Astrocyte (in vitro differentiated cells and primary cell): ENCODE measurements around the gene DZIP1. TPM values are rescaled to one million over a fixed set of nuclear protein-coding genes. Genes with fewer than 3 reads are reported as not detected.

ENCODE experiments used
- DNase-seq: peaks from one replicate; pipeline ENCODE4 v3.0.0-alpha.2; 2010; ENCODE audit warnings: low read depth
- FAIRE-seq: peaks from 2 replicates; lab custom pipeline; 2011; peaks lifted over from hg19 to GRCh38; lab: Jason Lieb, UNC
- H2AFZ ChIP-seq: 2 replicates; pipeline ENCODE4 v1.6.0; 2012; ENCODE audit warnings: low read depth, low read length, inconsistent platforms
- H3K27ac ChIP-seq: 2 replicates; pipeline ENCODE4 v1.5.1; 2011; ENCODE audit warnings: low read depth, low read length, inconsistent platforms
- H3K27me3 ChIP-seq: 2 replicates; pipeline ENCODE4 v1.6.0; 2011; ENCODE audit warnings: low read length, inconsistent platforms; ENCODE audit not compliant: insufficient read depth
- H3K36me3 ChIP-seq: 2 replicates; pipeline ENCODE4 v1.5.1; 2011; ENCODE audit warnings: low read length, inconsistent platforms; ENCODE audit not compliant: insufficient read depth
- H3K4me1 ChIP-seq: 2 replicates; pipeline ENCODE4 v1.5.1; 2011; ENCODE audit warnings: low read length, inconsistent platforms; ENCODE audit not compliant: insufficient read depth
- H3K4me2 ChIP-seq: 2 replicates; pipeline ENCODE4 v1.6.0; 2012; ENCODE audit warnings: low read length, inconsistent platforms
- H3K4me3 ChIP-seq: 2 replicates; pipeline ENCODE4 v1.5.1; 2011; ENCODE audit warnings: low read depth, mild to moderate bottlenecking, low read length, inconsistent platforms; ENCODE audit not compliant: insufficient read depth
- H3K79me2 ChIP-seq: 2 replicates; pipeline ENCODE4 v1.6.0; 2012; ENCODE audit warnings: mild to moderate bottlenecking, low read length, inconsistent platforms; ENCODE audit not compliant: insufficient read depth
- H3K9ac ChIP-seq: 2 replicates; pipeline ENCODE4 v1.6.0; 2012; ENCODE audit warnings: mild to moderate bottlenecking, low read length, inconsistent platforms
- H3K9me3 ChIP-seq: 2 replicates; pipeline ENCODE4 v1.5.1; 2012; ENCODE audit warnings: low read depth, mild to moderate bottlenecking, low read length, inconsistent platforms; ENCODE audit not compliant: insufficient read depth
- H4K20me1 ChIP-seq: 2 replicates; pipeline ENCODE4 v1.6.0; 2012; ENCODE audit warnings: low read length, inconsistent platforms; ENCODE audit not compliant: insufficient read depth
- H3K27ac Mint-ChIP-seq: one replicate; pipeline ENCODE4 v1.8.0; 2021; ENCODE audit warnings: mild to moderate bottlenecking, mixed read lengths; ENCODE audit not compliant: unreplicated experiment
- H3K27me3 Mint-ChIP-seq: one replicate; pipeline ENCODE4 v1.8.0; 2021; ENCODE audit warnings: low read depth, mixed read lengths; ENCODE audit not compliant: unreplicated experiment
- H3K36me3 Mint-ChIP-seq: one replicate; pipeline ENCODE4 v1.8.0; 2021; ENCODE audit warnings: low read depth, mixed read lengths; ENCODE audit not compliant: unreplicated experiment
- H3K4me1 Mint-ChIP-seq: one replicate; pipeline ENCODE4 v1.8.0; 2021; ENCODE audit warnings: low read depth, mixed read lengths; ENCODE audit not compliant: unreplicated experiment
- H3K4me3 Mint-ChIP-seq: one replicate; pipeline ENCODE4 v1.8.0; 2021; ENCODE audit warnings: mild to moderate bottlenecking, moderate library complexity, mixed read lengths; ENCODE audit not compliant: unreplicated experiment
- H3K9me3 Mint-ChIP-seq: one replicate; pipeline ENCODE4 v1.8.0; 2021; ENCODE audit warnings: mild to moderate bottlenecking, mixed read lengths; ENCODE audit not compliant: unreplicated experiment
- EZH2 ChIP-seq: IDR thresholded peaks from 2 replicates; pipeline ENCODE4 v1.6.1; 2012; ENCODE audit warnings: mild to moderate bottlenecking, low read length, inconsistent platforms; ENCODE audit not compliant: insufficient read depth
- total RNA-seq: library from RNA; stranded (reverse); gene quantifications from 2 replicates; pipeline ENCODE4 v1.2.1, GENCODE V29; 2021
- TF ChIP-seq, protein P1 (sequence below): IDR thresholded peaks from 2 replicates; pipeline ENCODE4 v1.5.1; 2011; ENCODE audit warnings: low read depth, mild to moderate bottlenecking, inconsistent platforms, low read length, moderate library complexity; ENCODE audit not compliant: insufficient read depth

The DZIP1 gene
- total RNA-seq, 1 donor from 2014 or later, result 52.4 TPM

DNA sequence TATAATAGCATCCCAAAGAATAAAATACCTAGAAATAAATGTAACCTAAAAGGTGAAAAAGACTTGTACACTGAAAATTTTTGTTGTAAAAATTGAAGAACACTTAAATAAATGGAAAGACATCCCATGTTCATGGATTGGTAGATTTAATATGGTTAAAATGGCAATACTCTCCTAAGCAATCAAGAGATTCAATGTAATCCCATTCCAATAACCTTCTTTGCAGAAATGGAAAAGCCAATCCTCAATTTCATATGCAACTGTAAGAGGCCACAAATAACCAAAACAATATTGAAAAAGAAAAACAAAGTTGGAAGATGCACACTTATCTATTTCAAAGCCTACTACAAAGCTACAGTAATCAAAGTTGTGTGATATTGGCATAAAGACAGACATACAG, 17.7 kb downstream of the DZIP1 start:
- Histone ChIP-seq H3K27ac (no peak overlapping the region), H3K4me3 (no peak overlapping the region), H4K20me1 (peaks cover 24% of the 10 kb centered on the region), H3K27me3 (no peaks in the 10 kb centered on the region), H3K79me2 (peaks cover 3% of the 10 kb centered on the region), H3K4me2 (no peak overlapping the region), H3K4me1 (peaks cover 4% of the 10 kb centered on the region), H2AFZ (no peak overlapping the region), H3K9ac (no peak overlapping the region), H3K36me3 (peaks cover 41% of the 10 kb centered on the region), H3K9me3 (no peaks in the 10 kb centered on the region)
- no peak for FAIRE-seq
- DNase-seq, result no peak
- peaks cover 12% of the 10 kb centered on the region for H3K4me1 Mint-ChIP-seq
- H3K9me3 Mint-ChIP-seq, result no peaks in the 10 kb centered on the region
- H3K27ac Mint-ChIP-seq, result no peak overlapping the region
- peaks cover 33% of the 10 kb centered on the region for H3K36me3 Mint-ChIP-seq
- no peak overlapping the region for H3K4me3 Mint-ChIP-seq
- H3K27me3 Mint-ChIP-seq, result no peaks in the 10 kb centered on the region
- TF ChIP-seq, protein P1, sequence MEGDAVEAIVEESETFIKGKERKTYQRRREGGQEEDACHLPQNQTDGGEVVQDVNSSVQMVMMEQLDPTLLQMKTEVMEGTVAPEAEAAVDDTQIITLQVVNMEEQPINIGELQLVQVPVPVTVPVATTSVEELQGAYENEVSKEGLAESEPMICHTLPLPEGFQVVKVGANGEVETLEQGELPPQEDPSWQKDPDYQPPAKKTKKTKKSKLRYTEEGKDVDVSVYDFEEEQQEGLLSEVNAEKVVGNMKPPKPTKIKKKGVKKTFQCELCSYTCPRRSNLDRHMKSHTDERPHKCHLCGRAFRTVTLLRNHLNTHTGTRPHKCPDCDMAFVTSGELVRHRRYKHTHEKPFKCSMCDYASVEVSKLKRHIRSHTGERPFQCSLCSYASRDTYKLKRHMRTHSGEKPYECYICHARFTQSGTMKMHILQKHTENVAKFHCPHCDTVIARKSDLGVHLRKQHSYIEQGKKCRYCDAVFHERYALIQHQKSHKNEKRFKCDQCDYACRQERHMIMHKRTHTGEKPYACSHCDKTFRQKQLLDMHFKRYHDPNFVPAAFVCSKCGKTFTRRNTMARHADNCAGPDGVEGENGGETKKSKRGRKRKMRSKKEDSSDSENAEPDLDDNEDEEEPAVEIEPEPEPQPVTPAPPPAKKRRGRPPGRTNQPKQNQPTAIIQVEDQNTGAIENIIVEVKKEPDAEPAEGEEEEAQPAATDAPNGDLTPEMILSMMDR, result no peak
- no peak for TF ChIP-seq EZH2

DNA sequence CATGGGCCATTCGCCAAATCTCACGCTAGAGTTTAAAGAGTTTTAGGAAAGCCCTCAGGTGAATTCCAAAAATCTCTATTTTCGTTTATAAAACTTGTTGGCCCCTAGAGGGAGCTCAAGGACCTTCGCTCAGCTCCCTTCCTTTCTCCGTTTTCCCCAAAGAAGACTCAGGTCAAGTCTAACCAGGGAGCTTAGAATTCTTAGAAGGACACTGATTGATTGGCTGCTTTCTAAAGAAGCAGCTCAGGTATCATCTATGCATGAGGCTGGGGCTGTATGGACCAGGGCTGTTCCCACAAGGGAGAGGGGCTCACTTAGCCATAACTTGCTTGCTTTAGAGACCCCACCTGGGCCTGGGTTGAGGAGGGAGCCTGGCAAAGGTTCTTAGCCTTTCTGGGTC, 20.5 kb downstream of the DZIP1 start:
- Histone ChIP-seq H3K27me3 (no peaks in the 10 kb centered on the region), H3K9ac (no peak overlapping the region), H4K20me1 (peaks cover 24% of the 10 kb centered on the region), H3K4me3 (no peak overlapping the region), H3K27ac (no peak overlapping the region), H3K79me2 (peaks cover 3% of the 10 kb centered on the region), H3K4me1 (peaks cover 4% of the 10 kb centered on the region), H3K36me3 (peaks cover 47% of the 10 kb centered on the region), H3K4me2 (no peak overlapping the region), H3K9me3 (no peaks in the 10 kb centered on the region), H2AFZ (no peak overlapping the region)
- no peak for TF ChIP-seq EZH2
- TF ChIP-seq, protein P1, result peak; percentile 63
- Mint-ChIP-seq H3K27ac (peak overlapping the region; percentile 16), H3K27me3 (no peaks in the 10 kb centered on the region), H3K4me3 (no peak overlapping the region), H3K36me3 (peaks cover 16% of the 10 kb centered on the region), H3K9me3 (no peaks in the 10 kb centered on the region), H3K4me1 (peaks cover 12% of the 10 kb centered on the region)
- no peak for FAIRE-seq
- peak; percentile 31 for DNase-seq

DNA sequence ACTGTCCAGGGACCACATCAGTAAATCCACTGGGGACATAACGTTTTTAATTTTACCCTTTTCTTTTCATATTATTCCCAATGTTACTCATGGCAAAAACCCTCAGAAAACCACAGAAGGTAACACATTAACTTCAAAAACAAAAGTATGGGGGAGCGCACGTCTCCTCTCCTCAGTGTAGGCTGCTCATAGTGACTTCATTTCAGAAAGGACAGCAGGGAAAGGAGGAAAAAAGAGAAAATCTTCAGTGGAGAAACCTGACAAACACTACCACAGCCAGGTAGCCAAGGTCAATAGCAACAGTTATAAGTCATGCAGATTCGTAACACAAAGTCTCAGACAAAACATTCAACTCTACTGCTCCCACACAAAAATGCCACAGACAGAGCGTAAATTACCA, 21.4 kb downstream of the DZIP1 start:
- FAIRE-seq, result no peak
- Histone ChIP-seq H3K4me1 (peaks cover 4% of the 10 kb centered on the region), H3K27ac (no peak overlapping the region), H4K20me1 (peaks cover 24% of the 10 kb centered on the region), H3K9me3 (no peaks in the 10 kb centered on the region), H3K4me3 (no peak overlapping the region), H3K79me2 (peaks cover 3% of the 10 kb centered on the region), H3K27me3 (no peaks in the 10 kb centered on the region), H2AFZ (no peak overlapping the region), H3K9ac (no peak overlapping the region), H3K36me3 (peaks cover 41% of the 10 kb centered on the region), H3K4me2 (no peak overlapping the region)
- Mint-ChIP-seq H3K27me3 (no peaks in the 10 kb centered on the region), H3K4me1 (peaks cover 12% of the 10 kb centered on the region), H3K27ac (no peak overlapping the region), H3K36me3 (peaks cover 14% of the 10 kb centered on the region), H3K4me3 (no peak overlapping the region), H3K9me3 (no peaks in the 10 kb centered on the region)
- DNase-seq, result no peak
- no peak for TF ChIP-seq EZH2
- TF ChIP-seq, protein P1, result no peak
